Tibial artery (tissue), 4 donors: ENCODE data around the gene EIF5.
A peak's percentile ranks its signal among the peaks of the same experiment; 100 is the strongest.

Experiments used
- DNase-seq, 2 donors: peaks; one replicate each; pipeline ENCODE4 v3.0.0-alpha.2; 2019
- H3K27ac ChIP-seq, 2 donors: fragments of 200-600 bp; sonication (generic) in 1 of 2; 1 replicate in 1 of 2; 2 replicates in 1 of 2; pipeline ENCODE4 v1.5.1; 2018 to 2019; ENCODE audit warnings: mild to moderate bottlenecking in 1 of 2
- H3K27me3 ChIP-seq, 2 donors: fragments of 200-600 bp; sonication (generic) in 1 of 2; one replicate each; pipeline versions ENCODE4 v1.5.1 to v1.6.0; 2016 to 2019
- H3K36me3 ChIP-seq, 3 donors: fragments of 200-600 bp; sonication (generic) in 2 of 3; one replicate each; pipeline ENCODE4 v1.5.1; 2016 to 2019; ENCODE audit warnings: mild to moderate bottlenecking in 2 of 3
- H3K4me1 ChIP-seq, 4 donors: fragments of 200-600 bp; sonication (generic) in 2 of 4; 1 replicate in 3 of 4; 2 replicates in 1 of 4; pipeline ENCODE4 v1.5.1; 2016 to 2019
- H3K4me3 ChIP-seq, 2 donors: fragments of 200-600 bp; sonication (generic) in 1 of 2; 1 replicate in 1 of 2; 2 replicates in 1 of 2; pipeline ENCODE4 v1.5.1; 2018 to 2019; ENCODE audit warnings: mild to moderate bottlenecking in 2 of 2
- H3K9me3 ChIP-seq, 3 donors: fragments of 200-600 bp; sonication (generic) in 1 of 3; one replicate each; pipeline ENCODE4 v1.5.1; 2016 to 2019
- intact Hi-C: fragments of 100-400 bp; cut with DNase I; formaldehyde crosslinking; loops from one replicate; pipeline ENCODE4 v1.15.0; 2023; ENCODE audit warnings: low total_unique reads
- TF ChIP-seq, protein P1 (sequence below), 2 experiments: fragments of 200-600 bp in 1 of 2; fragments of 450-650 bp in 1 of 2; IDR thresholded peaks; one replicate each; pipeline ENCODE4 v1.5.1; 2017 to 2019; ENCODE audit warnings: antibody characterized with exemption in 2 of 2, mild to moderate bottlenecking in 1 of 2, moderate library complexity in 1 of 2

EIF5 gene

DNA sequence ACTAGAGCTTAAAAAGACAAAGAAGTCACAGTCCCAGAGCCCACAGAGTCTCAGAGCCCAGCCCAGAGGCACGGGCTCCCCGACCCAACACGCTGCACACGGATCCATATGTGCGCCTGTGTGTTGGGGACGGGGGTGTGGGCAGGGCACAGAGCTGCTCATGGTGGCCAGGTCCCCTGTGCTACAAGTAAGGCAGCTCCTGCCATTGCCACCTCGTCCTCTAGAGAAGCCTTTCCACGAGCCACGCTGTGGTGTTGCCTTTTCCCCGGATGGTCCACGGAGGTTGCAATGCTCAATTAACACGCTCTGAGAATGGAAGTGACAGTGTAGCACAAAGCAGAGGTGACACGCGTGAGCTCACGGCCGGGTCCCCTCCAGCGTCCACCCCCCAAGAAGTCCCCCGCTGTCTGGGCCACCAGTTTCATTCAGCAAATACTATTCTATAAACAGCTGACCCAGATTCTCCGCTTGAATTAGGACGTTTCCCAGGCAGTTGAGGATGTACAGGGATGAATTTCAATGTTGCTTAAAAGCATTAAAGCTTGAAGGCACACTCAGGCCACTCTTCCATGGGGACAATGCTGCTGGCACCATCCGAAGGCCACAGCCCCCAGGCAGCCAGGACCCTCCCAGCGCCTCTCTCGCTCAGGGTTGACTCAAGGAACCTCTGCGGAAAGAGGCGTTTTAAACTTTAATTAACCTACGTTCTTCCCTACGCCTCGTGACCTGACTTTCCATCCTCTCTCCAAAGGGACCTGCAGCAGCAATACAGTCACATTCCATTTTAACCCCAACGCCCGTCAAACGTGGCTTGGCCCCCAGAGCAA is 22.7 kb upstream of the EIF5 start:
- Histone ChIP-seq H3K4me3 (no peak overlapping the region), H3K4me1 (no peaks in the 10 kb centered on the region), H3K9me3 (peaks cover 0 to 8% (median 0%) of the 10 kb centered on the region in 3 donors), H3K27ac (no peak overlapping the region), H3K36me3 (no peaks in the 10 kb centered on the region), H3K27me3 (peaks cover 0 to 12% of the 10 kb centered on the region in 2 donors)
- TF ChIP-seq, protein P1, sequence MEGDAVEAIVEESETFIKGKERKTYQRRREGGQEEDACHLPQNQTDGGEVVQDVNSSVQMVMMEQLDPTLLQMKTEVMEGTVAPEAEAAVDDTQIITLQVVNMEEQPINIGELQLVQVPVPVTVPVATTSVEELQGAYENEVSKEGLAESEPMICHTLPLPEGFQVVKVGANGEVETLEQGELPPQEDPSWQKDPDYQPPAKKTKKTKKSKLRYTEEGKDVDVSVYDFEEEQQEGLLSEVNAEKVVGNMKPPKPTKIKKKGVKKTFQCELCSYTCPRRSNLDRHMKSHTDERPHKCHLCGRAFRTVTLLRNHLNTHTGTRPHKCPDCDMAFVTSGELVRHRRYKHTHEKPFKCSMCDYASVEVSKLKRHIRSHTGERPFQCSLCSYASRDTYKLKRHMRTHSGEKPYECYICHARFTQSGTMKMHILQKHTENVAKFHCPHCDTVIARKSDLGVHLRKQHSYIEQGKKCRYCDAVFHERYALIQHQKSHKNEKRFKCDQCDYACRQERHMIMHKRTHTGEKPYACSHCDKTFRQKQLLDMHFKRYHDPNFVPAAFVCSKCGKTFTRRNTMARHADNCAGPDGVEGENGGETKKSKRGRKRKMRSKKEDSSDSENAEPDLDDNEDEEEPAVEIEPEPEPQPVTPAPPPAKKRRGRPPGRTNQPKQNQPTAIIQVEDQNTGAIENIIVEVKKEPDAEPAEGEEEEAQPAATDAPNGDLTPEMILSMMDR (IDR thresholded peaks at IDR 0.05), result no peak
- DNase-seq, result peak in 1 of 2 donors; percentile 44
- intact Hi-C loops, result no loop called here

DNA sequence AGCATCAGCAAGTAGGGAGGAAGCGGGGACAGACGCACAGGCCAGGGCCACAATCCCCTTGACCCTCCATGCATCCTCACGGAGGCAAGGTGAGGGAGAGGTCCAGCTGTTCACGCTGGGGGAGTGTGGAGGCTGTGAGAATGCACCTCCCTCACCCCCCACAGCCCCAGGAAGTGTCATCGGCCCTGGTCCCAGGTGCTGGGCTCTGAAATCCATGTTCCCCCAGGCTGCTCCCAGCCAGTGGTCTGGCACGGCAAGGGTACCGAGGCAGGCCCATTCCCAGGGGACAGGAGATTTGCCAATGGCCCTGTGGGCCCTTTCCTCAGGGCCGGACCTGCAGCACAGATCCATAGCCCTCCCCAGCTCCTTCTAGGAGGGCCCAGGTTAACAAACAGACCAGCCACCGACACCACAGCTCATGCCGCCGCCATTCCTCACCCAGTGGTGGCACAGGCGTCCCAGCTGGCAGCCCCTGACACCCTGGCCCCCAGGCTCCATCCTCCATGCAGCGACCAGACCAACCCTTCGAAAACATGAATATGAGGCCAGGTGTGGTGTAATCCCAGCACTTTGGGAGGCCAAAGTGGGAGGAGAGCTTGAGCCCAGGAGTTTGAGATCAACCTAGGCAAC is 21.9 kb upstream of the EIF5 start:
- peak in 1 of 2 donors; percentile 56 for DNase-seq
- H3K36me3 ChIP-seq, result no peaks in the 10 kb centered on the region
- intact Hi-C loops, result no loop called here
- TF ChIP-seq, protein P1 (IDR thresholded peaks at IDR 0.05), result no peak
- peaks cover 0 to under 1% (median 0%) of the 10 kb centered on the region in 3 donors for H3K9me3 ChIP-seq
- no peak overlapping the region for H3K27ac ChIP-seq
- H3K27me3 ChIP-seq, result peaks cover 0 to 16% of the 10 kb centered on the region in 2 donors
- no peak overlapping the region for H3K4me3 ChIP-seq
- no peaks in the 10 kb centered on the region for H3K4me1 ChIP-seq

DNA sequence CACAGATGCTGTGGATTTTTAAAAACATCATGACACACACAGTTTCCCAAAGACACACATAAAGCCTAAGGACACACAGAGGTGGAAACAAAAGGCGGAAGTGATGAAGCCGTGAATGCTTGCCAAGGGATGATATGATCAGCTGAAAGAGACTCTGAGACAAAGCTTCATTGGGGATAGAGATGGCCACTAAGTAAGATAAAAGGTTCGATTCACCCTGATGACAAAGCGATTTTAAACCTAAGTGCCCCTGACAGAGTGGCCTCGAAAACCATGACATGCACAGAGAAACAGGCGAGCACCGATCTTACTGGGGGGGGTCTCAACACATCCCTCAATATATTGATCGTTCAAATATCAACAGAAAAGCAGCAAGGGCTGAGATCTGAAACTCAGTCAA is 20.3 kb upstream of the EIF5 start:
- Histone ChIP-seq H3K9me3 (no peaks in the 10 kb centered on the region), H3K27me3 (peaks cover 0 to 21% of the 10 kb centered on the region in 2 donors), H3K36me3 (no peaks in the 10 kb centered on the region), H3K27ac (no peak overlapping the region), H3K4me3 (no peak overlapping the region), H3K4me1 (no peaks in the 10 kb centered on the region)
- intact Hi-C loops, result no loop called here
- TF ChIP-seq, protein P1 (IDR thresholded peaks at IDR 0.05), result no peak
- DNase-seq, result peak in 1 of 2 donors; percentile 11

DNA sequence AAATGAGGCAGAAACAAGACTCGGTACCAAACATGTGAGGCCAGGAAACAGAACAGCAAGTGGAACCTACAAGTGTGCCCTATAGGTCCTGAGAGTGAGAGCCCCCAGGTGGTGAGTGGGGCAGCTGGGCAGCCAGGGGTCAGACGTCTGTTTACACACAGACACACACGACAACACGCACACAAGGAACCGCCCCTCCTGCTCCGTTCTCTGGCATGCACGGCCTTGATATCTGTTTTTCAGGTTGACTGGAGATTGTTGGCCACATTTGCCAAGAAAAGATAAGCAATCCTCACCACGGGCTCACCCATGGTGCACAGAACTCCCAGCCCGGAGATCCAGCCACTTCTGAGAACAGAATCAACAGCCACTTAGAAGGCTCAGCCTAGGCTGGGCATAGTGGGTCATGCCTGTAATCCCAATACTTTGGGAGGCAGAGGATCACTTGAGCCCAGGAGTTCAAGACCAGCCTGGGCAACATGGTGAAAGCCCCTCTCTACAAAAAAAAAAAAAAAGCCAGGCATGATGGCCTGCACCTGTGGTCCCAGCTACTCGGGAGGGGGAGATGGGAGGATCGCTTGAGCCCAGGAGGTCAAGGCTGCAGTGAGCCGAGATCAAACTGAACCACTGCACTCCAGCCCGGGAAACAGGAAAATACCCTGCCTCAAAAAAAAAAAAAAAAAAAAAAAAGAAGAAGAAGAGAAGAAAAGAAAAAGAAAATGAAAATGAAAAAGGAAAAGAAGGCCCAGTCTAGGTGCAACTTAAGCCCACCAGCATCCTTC is 19.4 kb upstream of the EIF5 start:
- H3K27me3 ChIP-seq, result peaks cover 0 to 30% of the 10 kb centered on the region in 2 donors
- no peaks in the 10 kb centered on the region for H3K9me3 ChIP-seq
- no peak overlapping the region for H3K4me3 ChIP-seq
- intact Hi-C loops, result no loop called here
- no peaks in the 10 kb centered on the region for H3K4me1 ChIP-seq
- no peak overlapping the region for H3K27ac ChIP-seq
- TF ChIP-seq, protein P1 (IDR thresholded peaks at IDR 0.05), result no peak
- no peaks in the 10 kb centered on the region for H3K36me3 ChIP-seq
- DNase-seq, result peak in 1 of 2 donors; percentile 32

DNA sequence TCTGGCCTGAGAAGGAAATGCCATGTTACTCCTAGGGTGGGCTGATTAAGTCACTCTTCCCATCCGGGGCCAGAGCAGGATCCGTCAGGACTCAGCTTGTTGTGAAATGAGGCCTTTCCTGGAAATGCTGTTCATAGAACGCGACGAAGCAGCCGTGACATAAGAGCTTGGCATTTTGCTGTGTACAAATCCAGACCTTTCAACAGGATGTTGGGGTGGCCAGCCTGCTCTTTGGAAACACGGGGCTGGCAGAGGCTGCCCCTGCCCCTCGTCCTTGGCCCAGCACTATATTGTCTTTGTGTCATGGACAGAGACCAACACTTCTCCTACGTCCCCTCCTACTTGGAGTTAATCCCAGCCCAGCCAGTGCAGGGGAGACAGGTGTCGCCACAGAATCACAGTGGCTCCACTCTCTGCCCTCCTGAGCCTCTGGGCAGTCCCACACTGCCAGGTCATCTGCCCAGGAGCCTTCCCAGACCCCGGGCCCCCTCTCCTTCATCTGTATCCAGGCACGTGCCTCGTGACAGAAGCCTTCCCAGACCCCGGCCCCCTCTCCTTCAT is 18.6 kb upstream of the EIF5 start:
- Histone ChIP-seq H3K9me3 (no peaks in the 10 kb centered on the region), H3K27me3 (peaks cover 0 to 36% of the 10 kb centered on the region in 2 donors), H3K4me3 (no peak overlapping the region), H3K36me3 (no peaks in the 10 kb centered on the region), H3K4me1 (no peaks in the 10 kb centered on the region), H3K27ac (no peak overlapping the region)
- TF ChIP-seq, protein P1 (IDR thresholded peaks at IDR 0.05), result no peak
- peak in 1 of 2 donors; percentile 33 for DNase-seq
- intact Hi-C loops, result no loop called here
